AG09309 (cell line): Measurements from ENCODE around the gene NGEF.

Experiments used
- DNase-seq: peaks from one replicate; pipeline ENCODE4 v3.0.0-alpha.2; 2010; ENCODE audit warnings: low read depth
- H3K4me3 ChIP-seq: 2 replicates; pipeline ENCODE4 v1.5.1; 2011; ENCODE audit warnings: mild to moderate bottlenecking, low read depth, low read length, moderate library complexity; ENCODE audit not compliant: control insufficient read depth
- TF ChIP-seq, protein P1 (sequence below): IDR thresholded peaks from 2 replicates; pipeline ENCODE4 v1.5.1; 2011; ENCODE audit warnings: mild to moderate bottlenecking, low read depth, low read length, inconsistent platforms; ENCODE audit not compliant: insufficient read depth, control insufficient read depth; ENCODE audit errors: missing control alignments

NGEF gene

DNA sequence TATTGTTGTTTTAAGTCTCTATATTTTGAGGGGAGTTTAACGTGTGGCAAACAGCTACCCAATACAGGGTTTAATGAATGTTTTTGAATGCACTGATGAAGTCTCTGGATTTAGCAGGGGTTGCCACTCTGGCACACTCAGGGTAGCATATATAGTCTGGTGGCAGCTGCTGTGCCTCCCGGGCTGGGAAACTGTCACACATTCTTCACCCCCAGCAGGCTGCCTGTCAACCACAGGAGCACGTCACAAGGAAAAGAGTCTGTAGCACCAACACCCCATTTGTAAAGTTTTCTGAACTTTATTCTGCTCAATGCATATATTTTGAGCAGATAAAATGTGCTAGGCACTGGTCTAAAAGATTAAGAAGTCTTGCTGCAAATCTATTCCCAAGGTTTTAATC is 39.3 kb downstream of the NGEF start:
- TF ChIP-seq, protein P1, sequence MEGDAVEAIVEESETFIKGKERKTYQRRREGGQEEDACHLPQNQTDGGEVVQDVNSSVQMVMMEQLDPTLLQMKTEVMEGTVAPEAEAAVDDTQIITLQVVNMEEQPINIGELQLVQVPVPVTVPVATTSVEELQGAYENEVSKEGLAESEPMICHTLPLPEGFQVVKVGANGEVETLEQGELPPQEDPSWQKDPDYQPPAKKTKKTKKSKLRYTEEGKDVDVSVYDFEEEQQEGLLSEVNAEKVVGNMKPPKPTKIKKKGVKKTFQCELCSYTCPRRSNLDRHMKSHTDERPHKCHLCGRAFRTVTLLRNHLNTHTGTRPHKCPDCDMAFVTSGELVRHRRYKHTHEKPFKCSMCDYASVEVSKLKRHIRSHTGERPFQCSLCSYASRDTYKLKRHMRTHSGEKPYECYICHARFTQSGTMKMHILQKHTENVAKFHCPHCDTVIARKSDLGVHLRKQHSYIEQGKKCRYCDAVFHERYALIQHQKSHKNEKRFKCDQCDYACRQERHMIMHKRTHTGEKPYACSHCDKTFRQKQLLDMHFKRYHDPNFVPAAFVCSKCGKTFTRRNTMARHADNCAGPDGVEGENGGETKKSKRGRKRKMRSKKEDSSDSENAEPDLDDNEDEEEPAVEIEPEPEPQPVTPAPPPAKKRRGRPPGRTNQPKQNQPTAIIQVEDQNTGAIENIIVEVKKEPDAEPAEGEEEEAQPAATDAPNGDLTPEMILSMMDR, result no peak
- no peak overlapping the region for H3K4me3 ChIP-seq
- DNase-seq, result no peak

DNA sequence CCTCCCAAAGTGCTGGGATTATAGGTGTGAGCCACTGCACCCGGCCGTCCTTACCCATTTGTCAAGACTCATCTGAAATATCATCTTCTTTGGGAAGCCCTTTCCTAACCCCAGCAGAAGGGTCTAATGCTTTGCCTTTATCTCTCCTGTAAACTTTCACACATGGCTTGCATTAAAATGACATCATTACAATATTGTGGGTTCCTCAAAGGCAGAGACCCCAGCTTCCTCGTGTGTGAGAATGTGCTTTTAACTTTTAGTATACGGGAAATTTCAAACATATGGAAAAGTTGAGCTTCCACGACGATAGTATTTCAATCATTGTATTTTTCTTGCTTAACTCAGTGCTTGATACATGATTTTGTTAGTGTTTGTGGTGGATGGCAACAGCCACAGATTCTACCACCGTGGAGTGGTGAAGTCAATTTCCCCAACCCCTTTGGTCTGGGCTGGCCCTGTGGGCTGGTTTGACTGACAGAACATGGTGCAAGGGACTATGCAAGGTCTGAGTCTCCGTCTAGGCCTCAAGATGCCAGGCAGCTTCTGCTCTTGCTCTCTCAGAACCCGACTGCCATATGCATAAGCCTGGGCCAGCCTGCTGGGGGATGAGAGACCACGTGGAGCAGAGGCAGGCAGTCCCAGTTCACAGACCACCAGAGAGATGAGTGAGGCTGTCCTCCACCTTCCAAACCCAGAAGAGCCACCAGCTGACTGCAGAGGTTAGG is 39.9 kb downstream of the NGEF start:
- DNase-seq, result no peak
- no peak overlapping the region for H3K4me3 ChIP-seq
- TF ChIP-seq, protein P1, result no peak

DNA sequence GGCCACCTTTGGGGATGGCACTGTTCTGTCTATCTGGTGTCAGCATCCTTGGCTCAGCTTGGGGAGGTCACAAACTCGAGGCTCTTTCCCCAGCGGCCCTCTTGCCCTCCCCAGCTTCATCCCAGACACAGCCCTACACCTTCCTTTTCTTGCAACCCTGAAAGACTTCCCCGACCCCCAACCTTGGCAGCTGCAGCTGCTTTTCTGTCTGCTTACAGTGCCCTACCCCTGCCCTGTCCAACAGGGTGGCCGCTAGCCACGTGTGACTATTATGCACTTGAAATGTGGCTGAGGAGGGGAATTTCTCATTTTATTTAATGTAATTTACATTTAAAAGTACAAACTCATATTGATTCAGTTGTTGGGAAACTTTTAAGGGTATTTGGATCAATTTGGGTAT is 41.3 kb downstream of the NGEF start:
- DNase-seq, result no peak
- TF ChIP-seq, protein P1, result no peak
- H3K4me3 ChIP-seq, result no peak overlapping the region

DNA sequence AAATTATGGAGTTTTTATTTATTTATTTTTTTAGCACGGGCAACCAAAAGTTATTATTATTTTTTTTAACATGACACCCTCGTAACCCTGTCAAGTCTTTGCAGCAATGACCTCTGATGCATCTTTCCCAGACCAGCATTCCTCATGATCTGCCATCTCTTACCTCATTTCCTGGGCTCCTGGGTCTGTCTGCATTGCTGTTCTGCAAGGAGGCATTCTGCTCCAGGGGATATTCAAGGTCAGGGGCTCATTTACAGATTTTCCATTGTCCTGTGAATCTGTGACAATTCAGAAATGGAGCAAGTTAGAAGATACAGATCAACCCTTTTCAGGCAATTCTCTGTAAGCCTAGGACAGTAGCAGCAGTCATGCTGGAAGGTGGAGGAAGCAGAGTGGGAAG is 43.0 kb downstream of the NGEF start:
- H3K4me3 ChIP-seq, result no peak overlapping the region
- TF ChIP-seq, protein P1, result no peak
- DNase-seq, result no peak

DNA sequence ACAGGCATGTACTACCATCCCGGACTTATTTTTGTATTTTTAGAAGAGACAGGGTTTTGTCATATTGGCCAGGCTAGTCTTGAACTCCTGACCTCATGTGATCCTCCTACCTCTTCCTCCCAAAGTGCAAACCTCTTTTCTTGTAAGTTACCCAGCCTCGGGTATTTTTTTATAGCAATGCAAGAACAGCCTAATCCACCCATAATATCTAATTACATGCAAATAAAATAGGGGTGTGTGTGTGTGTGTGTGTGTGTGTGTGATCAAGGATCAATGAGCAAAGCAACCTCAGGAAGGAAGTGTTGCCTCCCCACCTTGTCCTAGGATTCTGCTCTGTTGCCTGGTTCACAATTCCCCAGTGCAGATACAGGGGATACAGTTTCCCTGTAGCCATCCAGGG is 45.6 kb downstream of the NGEF start:
- TF ChIP-seq, protein P1, result no peak
- DNase-seq, result no peak
- H3K4me3 ChIP-seq, result no peak overlapping the region

DNA sequence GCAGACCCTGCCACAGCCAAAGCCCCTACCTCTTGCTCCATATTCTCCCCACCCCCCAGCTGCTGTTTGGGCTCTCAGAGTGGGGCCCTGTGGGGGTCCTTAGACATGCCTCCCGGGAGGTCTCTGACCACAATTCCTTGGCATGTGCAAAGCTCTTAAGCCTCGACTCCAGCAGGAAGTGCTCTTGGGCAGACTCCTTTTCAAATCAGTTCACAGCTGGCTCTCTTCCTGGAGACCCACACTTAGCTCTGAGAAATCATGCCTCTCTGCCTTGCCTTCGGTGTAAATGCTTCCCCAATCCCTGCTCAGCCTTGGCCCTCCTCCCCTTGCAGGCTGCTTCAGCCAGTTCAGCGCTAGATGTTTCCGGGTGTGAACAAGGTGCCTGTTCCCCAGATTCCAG is 46.9 kb downstream of the NGEF start:
- DNase-seq, result no peak

More for the DNA sequence above, 46.9 kb downstream of the NGEF start:
- TF ChIP-seq, protein P1, result no peak
- H3K4me3 ChIP-seq, result no peak overlapping the region
